Hepatocyte (in vitro differentiated cells): Measurements from ENCODE around the gene TAAR6.

Source experiments
- CTCF ChIP-seq: fragments of 200-600 bp; sonication (generic); IDR thresholded peaks from 2 replicates; pipeline ENCODE4 v1.5.1; 2016; ENCODE audit warnings: antibody characterized with exemption, mild to moderate bottlenecking; ENCODE audit not compliant: poor library complexity
- EZH2 ChIP-seq: fragments of 200-600 bp; sonication (generic); IDR thresholded peaks from 2 replicates; pipeline ENCODE4 v1.6.1; 2016; ENCODE audit warnings: antibody characterized with exemption, mild to moderate bottlenecking, borderline replicate concordance
- EZH2phosphoT487 ChIP-seq: fragments of 200-600 bp; sonication (generic); IDR thresholded peaks from one replicate; pipeline ENCODE4 v1.6.1; 2018; ENCODE audit warnings: antibody characterized with exemption, mild to moderate bottlenecking, low read depth, moderate library complexity; ENCODE audit not compliant: unreplicated experiment, severe bottlenecking

GRCh38 chr6:132604635-132605152, 34.6 kb downstream of the TAAR6 start:
- TF ChIP-seq CTCF (no peak), EZH2phosphoT487 (no peak), EZH2 (no peak)
